Embryonic facial prominence (tissue), 1 donor: ENCODE data around the gene WSCD2.
"Not testable (repeated sequence)": the region's sequence is repeated elsewhere in the genome, so short reads cannot be mapped to it uniquely, and the experiment has no call there.

Experiments used
- DNase-seq: peaks from one replicate; pipeline ENCODE4 v3.0.0-alpha.2; 2016; ENCODE audit errors: extremely low spot score

The WSCD2 gene

DNA sequence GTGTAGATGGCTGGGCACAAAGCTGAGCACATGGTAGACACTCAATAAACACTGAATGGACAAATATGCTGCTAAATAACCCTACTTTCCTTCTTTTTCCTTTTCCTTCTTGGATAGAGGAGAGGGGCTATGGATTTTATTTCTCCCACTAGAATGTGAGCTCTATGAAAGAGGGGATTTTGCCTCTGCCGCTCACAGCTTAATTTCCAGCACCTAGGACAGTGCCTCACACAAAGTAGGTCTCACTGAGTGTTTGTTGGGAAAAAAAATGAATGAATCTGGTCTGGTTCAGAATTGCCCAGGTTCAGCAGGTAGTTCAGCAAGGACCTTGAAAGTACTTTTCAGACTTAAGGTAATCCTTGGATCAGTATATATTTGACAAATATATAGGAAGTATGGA lies 65.5 kb downstream of the WSCD2 start:
- no peak for DNase-seq

DNA sequence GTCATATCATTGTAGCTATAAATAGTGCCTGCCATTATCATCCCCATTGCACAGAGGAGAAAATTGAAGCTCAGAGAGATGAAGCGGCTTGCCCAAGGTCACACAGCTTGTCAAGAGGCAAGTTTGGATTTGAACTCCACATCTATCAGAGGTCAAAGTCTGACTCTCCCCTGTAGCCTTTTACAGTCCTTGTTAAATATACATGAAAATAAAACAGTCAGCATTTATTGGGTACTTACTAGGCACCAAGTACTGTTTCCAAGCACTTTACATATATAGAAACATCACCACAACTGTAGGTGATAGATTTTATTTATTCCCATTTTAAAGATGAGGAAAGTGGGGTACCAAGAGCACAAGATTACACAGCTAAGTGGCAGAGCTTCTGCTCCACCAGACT lies 67.2 kb downstream of the WSCD2 start:
- DNase-seq: no peak

DNA sequence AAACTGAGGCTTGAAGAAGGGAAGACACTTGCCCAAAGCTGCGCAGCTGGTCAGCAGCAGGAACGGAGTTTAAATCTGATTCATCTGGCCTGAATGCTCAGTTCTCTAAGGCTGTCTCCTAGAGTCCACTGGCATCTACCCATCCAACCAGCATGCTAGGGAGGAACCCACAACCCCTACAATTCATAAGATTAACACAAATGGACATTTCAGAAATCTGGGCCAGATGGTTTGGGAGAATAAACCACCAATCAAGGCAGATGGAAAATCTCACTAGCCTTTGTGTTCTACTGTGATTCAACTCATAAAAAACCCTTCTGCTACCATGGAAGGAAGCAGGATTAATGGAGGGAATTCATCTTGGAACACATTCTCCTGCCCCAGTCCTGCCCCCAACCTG lies 67.8 kb downstream of the WSCD2 start:
- DNase-seq: no peak

DNA sequence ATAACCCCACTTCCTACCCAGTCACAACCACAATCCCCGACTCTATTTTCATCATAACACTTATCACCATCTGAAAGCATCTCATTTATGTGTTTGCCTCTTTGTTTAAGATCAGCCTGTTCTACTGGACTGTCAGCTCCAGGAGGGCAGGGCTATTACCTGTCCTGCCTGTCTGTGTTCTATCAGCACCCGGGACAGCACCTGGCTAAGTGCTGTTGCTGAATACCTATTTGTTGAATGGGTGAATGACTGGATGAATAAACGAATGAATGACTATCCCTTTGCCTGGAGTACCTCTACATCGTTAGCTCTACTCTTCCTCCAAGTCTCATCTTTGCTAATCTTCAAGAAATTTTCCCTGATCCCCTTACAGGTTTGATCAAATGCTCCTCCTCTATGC lies 69.0 kb downstream of the WSCD2 start:
- DNase-seq: no peak

DNA sequence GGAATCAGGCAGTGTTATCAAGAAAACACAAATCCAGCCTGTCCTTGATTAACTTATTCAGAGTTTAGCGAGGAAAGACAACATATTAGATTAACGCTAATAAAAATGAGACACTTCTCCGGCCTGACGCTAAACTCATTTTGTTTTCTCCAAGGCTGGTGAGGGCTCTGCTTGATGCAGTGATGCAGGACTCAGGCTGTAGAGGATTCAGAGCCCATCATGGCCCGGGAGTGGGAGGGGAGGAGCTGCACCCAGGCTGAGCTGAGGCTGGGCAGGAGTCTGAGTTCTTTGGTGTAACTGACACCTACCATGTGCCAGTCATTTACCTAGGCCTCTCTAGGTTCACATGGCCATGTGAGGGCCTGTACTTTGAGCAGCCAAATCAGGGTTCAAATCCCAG lies 70.0 kb downstream of the WSCD2 start:
- DNase-seq: no peak

DNA sequence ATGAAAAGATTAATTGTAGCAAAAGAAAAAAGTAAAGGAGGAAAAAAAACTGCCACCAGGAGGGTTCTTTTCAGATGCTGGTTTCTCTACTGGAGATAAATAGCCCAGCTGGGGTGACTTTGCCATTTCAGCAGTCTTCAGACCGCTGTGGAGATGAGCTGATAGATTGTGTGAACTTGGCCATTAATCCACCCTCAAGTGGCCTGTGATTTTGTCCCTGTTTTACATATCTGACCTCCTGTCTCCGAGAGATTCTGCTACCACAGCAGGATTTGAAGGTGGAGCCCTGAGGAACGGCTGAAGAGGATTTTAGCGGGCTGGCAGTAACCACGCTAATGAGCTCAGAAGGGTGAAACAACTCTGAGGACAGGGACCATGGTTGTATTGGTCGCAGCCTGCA lies 72.7 kb downstream of the WSCD2 start:
- no peak for DNase-seq

DNA sequence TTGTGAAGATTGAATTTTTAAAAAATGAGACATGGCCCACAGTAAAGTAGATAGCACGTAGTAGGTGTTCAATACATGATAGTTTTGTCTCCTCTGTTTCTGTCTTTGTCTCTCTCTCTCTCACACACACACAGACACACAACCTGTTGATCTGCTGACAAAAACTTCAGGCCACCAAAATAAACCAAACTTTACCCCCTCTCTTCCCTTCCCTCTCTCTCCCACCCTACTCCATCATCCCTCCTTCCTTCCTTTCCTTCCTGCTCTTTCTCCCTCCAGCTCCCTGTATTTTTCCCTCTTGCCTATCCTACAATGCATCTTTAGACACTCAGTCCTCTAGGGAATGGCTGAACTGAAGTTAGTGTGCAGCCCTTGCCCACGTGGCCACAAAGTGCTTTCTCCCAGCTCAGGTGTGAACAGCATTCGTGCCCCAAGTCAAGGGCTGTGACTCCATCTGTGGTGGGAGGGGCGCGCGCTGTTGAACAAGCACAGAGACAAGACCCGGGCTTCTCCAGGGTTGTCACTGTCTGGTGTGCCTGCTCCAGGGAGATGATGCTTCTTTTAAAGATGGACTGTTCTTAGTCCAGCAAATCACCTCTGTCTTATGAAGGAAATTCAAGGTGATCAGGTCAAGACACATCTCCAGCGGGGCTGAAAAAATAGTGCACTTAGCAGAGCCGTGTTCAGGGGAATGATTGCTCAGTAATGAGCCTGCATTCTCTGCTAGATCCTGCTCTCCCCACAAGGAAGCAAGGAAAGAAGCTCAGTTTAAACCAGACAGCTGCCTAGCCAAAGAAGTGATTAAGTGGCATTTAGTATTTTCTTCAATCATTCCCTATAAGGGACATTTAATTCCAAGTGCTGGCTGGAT lies 75.3 kb downstream of the WSCD2 start:
- no peak for DNase-seq

DNA sequence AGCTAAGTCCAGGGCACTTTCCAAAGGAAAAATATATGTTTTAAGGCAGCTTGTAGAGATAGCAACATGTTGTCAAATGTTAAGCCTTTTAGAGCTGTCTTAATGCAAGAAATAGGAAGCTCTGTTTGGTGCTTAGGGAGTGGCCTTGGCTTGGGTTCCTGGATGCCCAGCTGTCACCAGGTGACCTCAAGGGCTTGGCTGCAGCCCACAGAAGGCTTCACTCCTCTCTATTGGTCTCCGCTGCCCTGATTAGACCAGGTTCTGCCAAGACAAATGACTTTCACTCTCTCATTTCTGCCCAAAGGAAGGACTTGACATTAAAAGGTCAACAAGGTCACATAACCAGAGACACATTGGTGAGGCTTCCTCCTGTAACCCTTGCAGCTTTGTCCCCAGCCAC lies 76.8 kb downstream of the WSCD2 start:
- no peak for DNase-seq

DNA sequence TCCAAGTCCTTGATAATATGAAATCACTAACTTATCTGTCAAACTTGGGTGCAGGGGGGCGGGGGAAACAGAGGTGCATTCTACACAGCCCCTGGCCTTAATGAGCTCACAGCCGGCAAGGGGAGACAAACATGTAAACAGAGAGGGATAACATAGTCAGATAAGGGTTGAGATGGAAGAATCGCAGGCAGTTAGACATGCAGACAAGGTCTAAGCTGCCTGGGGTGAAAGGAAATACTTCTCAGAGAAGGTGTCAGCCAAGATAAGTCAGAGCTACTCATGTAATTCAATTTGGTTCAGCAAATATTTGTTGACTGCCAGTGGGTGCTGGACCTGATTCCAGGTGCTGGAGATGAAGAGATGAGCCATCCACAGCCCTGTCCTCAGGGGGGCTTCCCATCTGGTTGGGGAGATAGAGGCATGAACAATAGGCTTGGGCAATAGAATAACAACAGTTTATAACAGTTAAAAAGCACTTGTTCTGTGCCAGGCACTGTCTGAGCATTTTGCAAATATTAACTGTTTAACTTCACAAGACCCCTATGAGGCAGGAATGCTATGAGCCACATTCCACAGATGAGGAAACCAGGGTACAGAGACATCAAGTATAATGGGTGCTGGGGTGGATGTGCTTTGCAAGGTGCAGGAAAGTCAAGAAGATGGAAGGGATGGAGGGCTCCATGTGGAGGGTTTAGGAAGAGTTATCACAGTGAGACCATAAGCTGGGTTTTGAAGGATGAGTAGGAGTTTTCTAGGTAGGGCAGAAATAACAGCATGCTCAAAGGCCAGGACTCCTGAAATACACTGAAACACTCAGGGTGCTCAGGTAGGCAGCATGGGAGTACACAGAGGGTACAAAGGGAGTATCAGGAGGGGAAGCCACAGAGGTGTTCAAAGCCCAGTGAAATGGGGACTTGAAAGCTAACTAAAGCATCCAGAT lies 79.0 kb downstream of the WSCD2 start:
- DNase-seq: no peak

DNA sequence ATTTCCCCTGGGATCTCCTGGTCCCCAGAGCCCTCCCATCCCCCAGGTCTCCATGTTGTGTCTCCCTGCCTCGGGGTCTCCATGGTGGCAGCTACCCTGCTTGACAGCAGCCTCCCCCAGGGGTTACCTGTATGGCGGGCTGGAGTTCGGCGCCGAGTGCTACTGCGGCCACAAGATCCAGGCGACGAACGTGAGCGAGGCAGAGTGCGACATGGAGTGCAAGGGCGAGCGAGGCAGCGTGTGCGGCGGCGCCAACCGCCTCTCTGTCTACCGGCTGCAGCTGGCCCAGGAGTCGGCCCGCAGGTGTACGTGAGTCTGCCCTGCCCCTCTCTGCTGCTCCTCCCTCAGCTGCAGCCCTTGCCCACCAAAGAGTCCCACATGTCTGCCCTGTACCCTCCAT lies 80.9 kb downstream of the WSCD2 start:
- no peak for DNase-seq

DNA sequence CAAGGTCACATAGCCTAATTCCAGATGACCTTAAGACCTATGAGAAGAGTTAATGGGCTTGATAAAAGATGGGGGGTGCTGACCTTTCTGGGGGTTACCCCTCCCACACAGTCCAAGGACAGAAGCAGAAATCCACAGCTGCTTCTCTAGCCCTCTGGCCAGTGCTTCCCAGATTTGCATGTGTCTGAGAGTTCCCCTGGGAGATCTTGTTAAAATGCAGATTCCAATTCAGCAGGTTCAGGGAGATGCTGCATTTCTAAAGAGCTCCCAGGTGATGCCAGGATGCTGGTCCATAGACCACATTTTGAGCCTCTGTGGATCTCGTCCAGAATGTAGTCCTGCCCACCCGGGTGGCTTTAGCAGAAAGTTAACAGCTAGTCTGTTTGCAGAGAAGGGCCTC lies 82.1 kb downstream of the WSCD2 start:
- no peak for DNase-seq

DNA sequence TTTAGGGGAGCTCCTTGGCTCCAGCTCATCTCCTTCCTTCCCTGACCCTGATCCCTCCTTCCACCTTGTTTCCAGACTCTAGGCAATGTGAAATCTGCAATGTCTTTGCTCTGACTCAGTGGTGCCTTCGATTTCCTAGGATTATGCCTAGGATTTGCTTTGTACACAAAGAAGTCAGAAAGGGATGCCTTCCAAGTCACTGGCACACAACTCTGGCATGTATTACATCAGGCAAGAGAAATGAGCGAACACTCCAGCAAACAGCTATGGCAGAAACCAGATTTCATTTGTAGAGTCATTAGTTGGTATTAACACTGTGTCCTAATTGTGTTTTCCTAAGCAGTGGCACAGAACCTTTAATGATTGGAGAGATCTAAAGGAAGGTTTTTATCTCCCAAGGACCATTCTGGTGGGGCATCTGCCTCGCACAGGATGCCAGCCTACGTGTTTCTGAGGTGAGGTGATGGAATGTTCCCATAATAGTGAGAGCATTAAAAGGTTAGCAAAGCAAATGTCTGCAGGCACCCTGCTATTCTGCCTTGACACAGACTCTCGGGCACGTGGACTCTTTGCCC lies 84.9 kb downstream of the WSCD2 start:
- DNase-seq: no peak

DNA sequence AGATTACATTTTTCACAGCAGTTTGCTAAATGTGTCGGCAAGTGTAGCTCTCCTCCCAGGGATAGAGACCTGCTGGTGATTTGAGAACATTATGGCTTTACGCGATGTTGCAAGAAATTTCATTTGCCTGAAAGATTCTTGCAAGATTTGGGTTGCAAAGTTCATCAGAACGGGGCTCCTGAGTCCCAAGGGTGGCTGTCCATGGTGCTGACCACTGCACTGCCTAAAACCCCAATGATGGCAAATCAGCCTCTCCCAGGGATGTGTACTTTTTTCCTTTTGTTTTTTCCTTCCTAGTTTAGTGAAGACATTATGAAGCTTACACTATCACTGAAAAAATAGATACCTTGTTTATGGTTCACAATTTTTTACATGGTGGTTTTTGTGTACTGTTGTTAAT lies 85.4 kb downstream of the WSCD2 start:
- DNase-seq: no peak

DNA sequence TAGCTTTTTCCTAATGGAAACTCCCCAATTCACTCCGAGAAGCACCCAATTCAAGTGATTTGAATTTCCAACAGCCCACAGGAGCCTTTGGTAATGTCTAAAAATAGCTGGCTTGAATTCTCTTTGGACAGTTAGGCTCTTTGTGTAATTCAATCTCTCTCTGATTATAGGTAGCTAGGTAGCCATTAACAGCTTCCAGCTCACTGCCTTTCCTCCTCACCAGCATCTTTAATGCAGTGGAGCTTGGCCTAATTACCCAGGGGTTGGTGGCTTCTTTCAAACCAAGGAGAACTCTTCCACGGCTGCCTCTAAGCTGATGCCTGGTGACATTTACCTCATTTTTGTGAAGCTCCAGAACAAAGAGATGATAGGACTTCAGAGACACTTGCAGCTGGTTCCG lies 86.4 kb downstream of the WSCD2 start:
- DNase-seq: no peak

DNA sequence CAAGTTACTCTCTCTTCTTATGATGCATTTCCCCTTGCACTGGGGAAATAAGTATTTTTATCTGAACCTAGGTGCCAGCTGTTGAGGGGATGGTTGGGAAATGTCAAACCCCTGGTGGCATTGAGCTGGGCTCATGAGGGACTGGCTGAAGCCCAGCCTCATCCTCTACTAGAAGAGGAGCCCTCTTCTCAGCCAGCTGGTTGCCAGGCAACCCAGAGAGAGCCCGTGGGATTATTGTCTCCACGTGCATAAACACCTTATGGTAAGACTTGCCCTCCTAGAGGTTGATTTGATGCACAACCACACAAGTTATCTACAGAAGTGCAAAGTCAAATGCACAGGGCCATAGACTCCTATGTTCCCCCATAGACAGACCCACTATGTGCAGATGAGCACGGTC lies 89.8 kb downstream of the WSCD2 start:
- DNase-seq: no peak

DNA sequence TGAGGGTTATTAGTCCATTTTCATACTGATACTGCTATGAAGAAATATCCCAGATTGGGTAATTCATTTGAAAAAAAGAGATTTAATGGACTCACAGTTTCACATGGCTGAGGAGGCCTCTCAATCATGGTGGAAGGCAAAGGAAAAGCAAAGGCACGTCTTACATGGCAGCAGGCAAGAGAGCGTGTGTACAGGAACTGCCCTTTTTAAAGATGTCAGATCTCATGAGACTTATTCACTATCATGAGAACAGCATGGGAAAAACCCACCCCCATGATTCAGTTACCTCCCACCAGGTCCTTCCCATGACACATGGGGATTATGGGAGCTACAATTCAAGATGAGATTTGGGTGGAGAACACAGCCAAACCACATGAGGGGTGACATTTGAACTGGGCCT lies 96.0 kb downstream of the WSCD2 start:
- DNase-seq: not testable (repeated sequence)

DNA sequence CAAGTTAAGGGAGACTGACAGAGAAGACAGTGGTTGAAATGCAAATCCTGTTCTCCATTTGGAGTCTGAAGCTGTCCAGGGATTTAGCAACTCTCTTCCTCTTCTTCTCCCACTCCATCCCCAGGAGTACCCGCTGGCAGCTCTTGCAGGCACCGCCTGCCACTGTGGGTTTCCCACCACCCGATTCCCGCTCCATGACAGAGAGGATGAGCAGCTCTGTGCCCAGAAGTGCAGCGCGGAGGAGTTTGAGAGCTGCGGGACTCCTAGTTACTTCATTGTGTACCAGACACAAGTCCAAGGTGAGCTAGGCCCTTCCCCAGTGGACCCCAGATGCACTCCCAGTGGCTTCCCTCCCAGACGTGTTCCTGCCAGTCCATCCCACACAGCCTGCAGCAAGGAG lies 97.8 kb downstream of the WSCD2 start:
- no peak for DNase-seq

DNA sequence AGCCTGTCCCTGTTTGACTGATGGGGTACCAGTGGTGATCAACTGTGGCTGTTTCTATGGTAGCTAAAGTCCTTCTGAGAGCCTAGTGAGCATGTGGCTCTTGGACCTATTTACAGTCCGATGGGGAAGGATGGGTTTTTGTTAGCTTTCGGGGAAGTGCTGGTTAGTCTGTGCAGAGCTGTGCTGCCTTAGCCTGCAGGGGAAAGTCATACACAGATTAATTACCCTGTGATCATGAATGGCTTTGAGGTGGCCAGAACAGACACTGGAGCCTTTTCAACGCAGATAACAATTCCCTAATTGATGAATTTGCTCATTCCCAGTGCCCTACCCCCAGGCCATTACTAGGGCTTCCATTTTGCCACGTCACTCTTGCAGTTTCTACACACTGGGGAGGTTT lies 99.7 kb downstream of the WSCD2 start:
- no peak for DNase-seq

DNA sequence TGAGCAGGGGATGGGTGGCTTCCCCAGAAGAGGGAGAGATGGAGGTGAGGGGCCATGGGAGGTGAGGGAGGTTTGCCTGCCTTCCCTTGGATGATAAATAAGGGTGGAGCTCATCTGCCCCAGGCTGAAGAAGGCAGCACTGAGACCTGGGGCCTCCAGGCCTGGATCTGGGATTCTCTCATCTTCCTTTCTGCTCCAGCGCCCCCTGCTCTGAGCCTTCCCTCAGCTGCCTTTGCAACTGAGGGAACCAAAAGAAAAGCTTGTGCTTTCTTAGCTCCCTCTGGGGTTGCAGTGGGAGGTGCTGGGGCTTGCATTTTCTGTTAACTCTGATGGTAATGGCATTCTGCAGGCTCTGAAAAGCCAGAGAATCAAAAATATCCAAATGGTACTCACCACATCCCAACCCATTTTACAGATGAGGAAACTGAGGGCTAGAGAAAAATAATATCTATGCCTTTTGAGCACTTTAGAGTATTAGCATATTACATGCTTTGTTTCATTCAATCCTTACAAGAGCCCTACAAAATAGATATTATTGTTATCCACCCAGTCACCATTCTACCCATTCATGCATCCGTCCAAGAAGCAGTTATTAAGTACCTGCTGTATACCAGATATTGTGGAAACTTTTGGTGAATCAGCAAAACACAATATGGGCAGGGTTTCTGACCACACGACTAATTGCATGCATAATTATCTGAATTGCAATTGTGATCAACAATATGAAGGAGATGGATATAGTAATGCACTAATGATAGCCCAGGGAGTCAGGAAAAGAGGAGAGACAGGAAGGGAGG lies 102.2 kb downstream of the WSCD2 start:
- no peak for DNase-seq

DNA sequence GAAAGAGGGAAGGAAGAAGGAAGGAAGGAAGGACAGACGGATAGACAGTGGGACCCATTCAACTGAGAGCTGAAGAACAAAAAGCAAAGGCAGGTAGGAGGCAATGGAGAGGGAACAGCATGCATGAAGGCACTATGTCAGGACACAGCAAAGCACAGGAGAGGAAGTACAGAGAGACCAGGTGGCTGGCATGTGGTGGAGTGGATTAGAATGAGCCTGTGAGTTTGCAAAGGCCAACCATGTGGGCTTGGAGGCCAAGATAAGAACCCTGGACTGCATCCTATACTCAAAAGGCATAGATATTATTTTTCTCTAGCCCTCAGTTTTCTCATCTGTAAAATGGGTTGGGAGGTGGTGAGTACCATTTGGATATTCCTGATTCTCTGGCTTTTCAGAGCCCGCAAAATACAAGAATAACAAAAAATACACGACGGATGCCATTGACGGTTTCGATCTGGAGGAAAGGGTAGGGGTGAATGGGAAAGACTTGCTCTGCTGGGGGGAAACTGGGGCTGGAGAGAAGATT lies 102.9 kb downstream of the WSCD2 start:
- DNase-seq: no peak

DNA sequence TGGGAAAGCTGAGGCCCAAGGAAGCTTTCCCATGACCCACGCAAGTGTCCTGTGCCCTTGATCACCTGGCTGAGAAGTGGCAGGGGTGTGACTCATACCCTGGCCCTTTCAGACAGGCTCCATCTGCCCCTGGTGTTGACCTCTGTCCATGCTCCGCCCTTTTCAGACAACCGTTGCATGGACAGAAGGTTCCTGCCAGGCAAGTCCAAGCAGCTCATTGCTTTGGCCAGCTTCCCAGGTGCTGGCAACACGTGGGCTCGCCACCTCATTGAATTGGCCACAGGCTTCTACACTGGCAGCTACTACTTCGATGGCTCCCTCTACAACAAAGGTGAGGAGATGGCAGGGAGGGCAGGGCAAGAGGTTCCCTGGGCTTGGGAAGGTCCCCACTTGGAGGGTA lies 103.5 kb downstream of the WSCD2 start:
- DNase-seq: no peak

DNA sequence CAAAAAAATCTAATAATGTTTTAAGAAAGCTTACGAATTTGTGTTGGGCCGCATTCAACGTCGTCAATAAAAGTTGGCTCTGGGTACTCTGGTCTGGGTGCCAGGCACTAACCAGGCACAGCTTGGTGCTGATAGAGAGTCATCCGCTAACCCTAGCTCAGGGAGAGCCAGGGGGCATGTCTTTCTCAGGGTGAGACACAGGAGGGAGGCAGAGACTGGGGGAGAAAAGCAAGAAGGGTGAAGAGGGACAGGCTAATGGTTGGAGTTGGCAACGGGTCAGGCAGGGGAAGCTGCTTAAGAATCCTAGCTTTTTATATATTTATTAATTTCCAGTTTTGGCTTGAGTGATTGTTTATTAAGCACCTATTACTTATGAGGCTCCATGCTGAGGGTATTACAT lies 105.1 kb downstream of the WSCD2 start:
- DNase-seq: no peak
